SHP77 (cell line): ENCODE results near the gene NTF3.
A peak's percentile ranks its signal among the peaks of the same experiment; 100 is the strongest.

Source experiments
- DNase-seq, 2 experiments: peaks; one replicate each; lab custom pipeline; 2025; lab: John Stamatoyannopoulos, UW

NTF3 gene

DNA sequence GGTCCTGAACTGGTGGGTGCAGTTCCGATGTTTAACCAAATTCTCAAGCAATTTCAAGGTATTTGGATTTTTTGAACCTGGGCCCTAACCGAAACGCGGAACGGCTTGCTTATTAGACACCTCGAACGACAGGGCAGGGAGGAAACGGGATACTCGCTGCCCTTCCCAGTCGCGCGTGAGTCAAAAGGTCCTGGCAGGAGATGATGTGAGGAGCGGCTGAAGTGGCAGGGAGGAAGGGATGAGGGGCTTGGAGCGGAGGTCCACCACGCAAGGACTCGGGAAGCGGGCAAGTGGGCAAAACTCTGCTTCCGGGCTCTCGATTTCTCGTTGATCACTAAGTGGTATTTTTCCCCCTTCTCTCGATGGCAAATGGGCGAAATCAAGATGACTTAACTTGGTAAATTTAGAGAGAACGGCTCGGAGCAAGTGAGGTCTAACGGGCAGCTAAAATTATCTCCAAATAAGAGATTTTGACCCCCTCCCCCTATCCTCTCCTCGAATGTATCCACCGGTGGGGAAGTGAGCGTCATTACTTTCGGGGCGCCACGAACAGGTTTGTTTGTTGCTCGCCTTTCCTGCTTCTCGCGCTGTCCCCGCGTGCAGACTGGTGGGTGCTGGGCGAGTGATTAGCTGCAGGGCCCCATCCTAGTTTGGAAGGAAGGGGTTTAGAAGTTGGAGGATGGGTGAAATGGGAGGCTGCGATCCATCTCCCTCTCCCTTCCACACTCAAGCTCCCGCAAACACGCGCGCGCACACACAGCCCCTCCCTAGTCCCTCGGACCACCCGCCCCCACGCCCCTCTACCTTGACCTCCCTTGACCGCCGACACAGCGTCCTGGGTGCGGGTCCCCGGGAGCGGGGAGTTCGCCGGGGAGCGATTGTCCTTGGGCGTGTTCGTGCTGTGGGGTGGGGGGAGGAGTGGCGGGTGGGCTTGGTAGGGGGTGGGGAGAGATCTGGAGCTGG lies 986 bp upstream of the NTF3 start:
- no peak for DNase-seq

DNA sequence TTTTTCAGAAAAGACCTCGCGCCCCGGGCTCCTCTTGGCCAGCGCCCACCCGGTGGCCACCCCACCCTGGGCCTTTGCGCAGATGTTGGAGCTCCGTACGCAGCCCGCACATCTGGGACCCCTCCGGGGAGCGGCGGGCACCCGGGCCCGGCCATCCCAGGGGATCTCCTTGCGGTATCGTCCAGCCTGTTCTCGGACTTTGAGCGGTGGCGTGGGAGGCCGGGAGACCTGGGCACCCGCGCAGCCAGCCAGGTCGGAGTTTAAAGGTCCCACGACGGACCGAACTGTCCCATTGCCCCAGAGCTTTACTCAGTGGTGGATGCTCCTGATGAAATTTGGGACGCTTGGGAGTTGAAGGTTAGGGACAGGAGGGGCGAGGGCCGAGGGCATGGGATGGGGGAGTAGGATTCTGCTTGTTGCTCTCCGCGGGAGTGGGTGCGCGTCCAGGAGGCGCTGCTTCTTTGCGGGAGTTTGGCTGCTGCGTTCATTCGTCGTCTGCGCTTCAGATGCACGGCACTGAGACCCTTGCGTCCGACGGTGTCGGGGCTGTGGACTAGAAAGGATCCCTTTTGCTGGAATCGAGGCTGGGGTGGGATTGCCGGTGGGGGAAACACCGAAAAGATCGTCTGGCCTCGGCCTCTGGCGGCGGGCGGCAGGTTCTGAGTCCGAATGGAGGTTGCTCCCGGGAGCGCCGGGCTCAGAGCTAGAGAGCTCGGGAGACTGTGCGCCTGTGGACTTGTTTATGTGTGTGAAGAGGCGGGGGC lies 1.4 kb downstream of the NTF3 start:
- no peak for DNase-seq

DNA sequence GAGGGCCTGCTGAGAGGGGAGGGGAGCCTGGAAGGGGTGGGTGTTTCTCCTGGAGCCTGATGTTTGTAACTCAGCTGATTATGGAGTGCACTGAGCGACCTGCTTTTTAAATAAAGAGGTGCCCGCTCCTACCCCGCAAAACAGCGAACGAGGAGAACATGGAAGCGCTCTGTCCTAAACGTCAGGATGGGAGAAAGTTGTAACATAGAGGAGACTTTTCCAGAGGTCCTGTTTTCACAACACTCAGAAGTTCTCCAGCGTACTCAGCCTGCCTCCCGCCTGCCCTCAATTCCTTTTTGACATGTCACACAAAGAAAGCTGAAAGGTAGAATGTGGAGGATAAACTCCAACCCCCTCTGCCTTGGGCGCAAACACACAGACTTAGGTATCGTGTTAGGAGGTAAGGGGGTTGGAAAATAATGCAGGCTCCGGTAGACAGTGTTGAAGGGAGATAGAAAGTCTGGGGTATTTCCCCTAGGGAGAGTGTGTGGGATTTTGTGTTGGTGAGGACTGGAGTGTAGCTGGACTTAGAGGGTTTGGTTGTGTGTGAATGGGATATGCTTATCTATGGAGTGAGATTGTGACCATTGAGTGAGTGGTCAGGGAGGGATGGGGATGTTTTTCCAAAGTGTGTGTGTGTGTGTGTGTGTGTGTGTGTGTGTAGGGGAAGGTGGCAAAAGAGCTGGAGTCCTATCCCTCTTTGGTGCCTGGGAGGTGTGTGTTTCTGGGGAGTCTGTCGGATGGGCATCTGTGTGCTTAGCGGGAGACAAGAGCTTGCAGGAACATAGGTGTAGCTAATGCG lies 2.1 kb downstream of the NTF3 start:
- no peak for DNase-seq

DNA sequence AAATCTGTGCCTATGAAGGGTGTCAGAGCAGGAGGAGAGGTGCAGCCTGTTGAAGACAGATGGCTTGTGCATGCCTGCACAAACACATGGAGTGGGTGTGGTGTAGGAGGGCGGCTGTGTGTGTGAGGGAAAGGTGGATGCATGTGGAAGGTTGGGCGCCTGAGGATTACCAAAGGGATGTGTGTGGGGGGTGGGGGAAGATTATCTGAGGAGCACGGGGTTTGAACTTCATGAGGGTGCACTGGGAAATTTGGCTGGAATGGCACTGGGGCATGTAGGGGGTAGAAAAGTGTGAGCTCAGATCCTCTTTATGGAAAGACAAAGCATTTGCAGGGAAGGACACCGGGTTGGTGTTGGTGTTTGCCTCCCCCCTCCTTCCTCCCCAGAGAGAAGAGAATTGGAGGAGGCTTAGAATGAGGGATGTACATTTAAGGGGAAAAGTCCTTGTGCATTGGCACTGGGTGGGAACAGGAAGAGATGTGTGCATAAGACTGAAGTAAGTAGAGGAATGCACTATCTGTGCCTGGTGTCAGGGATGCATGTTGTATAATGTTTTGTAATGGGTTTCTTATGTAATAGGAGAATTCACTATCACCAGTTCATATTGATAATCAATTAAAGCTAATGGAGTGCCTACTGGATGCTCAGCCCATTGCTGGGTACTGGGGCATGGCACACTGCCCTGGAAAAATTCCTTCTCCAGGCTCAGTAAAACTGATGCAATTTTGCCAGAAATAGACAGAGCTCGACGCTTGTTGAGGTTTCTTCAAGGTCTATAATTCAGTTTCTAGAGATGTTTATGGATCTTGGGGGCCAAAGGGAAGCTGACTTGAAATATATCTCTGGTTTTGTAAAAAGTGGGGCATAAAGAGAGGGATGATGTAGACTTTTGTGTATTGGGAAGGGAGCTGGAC lies 3.0 kb downstream of the NTF3 start:
- no peak for DNase-seq

DNA sequence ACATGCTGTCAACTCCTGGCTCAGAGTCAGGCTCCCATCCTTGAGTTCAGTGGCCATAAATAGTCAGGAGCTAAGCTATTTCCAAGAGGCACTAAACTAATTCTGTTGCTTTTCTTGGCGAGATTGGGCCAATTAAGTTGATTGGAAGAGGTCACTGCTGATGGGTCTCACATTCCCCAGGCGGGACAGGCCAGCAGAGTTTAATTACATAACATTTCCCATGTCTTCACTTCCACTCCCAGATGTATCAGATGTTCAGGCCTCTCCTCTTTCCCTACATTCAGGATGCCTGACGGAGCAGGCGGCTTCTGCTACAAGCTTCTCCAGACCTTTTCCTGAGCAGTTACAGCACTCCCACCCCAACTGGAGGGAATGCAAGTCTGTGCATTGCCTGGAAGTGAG lies 5.3 kb downstream of the NTF3 start:
- no peak for DNase-seq

DNA sequence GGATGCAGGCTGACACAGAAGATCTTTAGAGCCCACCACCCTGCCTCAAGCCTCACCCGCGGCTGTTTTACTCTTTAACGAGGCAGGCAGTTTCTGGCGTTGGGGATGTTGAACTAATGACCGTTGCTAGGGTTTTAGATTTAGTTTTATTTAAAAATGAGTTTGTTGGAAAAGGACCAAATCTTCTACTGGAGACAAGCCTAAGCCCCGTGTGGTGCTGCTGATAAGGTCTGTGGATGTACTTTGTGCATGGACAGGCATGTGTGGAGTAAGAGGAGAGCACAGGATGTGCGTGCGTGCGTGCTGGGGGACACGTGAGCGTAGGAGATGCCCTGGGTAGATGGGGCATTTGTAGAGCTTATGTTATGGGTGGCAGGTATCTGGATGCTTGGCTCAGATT lies 5.7 kb downstream of the NTF3 start:
- DNase-seq = no peak

DNA sequence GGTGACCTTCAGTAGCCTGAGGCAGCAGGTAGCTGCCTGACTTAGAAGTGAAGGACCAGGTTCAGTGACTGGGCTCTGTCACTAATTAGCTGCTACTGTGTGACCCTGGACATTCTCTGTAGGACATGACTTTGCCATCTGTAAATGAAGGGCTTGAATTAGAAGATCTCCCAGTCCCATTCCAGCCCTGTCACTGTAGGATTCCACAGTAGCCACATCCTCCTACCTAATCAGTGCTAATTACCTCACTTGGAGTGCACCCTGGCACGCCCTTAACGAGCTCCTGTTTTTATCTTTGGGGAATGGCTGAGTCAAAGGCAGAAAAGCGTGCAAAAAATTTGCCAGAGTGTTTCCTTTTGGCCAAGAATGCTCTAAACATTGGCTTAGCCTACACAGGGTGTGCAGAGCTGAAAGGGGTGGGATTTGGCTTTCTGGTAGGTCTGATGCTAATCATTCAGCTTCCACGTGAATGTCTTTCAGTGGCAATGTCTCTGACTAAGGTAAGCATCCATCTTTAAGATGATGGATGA lies 6.8 kb downstream of the NTF3 start:
- no peak for DNase-seq

DNA sequence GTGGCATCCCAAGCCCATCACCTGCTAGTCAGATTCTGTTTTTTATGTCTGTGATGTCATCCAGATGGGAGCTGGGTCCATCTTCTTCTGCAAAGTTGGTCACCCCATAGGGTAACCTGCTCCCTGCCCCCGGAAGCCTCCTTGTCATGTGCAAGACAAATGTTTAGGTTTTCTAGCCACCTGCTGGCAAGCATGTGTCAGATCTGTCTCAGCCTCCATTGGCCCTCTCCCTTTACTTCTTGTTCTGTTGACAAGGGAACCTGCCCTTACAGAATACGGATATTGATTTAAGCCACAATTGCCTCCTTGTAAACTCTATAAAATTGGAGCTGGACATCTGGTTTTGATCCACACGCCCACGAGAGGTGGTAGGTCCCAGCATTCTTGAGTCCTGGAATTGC lies 7.5 kb downstream of the NTF3 start:
- DNase-seq = no peak

DNA sequence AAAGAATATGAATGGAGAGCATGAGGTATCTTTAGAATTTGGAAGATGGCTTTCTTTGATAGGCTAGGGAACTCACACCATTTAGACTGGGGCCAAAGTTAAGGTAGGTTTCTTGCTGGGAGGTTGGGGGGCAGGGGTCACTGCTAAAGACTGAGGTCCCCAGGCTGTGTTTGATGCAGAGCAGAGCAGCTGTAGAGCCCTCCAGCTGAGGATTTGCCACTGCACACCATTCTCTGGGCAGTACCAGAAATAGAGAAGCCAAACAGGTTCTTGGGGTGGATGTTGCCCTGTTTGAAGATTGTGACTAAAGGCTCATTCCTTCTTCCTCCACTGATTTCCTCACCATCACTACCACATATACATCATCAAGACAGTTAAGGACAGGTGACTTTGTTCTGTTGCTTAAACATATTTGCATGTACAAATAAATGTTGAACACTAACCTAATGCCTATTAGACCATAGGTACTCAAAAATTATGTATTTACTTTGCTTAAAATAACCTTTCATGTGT lies 7.9 kb downstream of the NTF3 start:
- DNase-seq = no peak

DNA sequence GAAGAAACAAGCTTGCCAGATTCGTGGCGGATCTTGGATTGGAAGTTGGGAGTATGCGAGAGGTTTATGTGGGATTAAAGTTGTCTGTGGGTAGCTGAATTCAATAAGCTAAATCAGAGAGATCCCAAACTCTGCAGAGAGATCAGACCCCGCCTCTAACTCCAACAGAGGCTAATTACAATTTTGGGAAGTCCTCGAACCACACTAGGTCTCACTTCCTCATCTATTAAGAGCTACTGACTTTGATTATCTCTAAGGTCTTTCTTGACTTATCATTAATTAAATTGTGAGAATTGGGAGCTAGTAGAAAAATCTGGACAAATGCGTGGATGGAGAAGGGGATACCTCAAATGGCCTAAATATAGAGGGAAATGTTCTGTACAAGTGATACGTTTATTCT lies 9.1 kb downstream of the NTF3 start:
- no peak for DNase-seq

DNA sequence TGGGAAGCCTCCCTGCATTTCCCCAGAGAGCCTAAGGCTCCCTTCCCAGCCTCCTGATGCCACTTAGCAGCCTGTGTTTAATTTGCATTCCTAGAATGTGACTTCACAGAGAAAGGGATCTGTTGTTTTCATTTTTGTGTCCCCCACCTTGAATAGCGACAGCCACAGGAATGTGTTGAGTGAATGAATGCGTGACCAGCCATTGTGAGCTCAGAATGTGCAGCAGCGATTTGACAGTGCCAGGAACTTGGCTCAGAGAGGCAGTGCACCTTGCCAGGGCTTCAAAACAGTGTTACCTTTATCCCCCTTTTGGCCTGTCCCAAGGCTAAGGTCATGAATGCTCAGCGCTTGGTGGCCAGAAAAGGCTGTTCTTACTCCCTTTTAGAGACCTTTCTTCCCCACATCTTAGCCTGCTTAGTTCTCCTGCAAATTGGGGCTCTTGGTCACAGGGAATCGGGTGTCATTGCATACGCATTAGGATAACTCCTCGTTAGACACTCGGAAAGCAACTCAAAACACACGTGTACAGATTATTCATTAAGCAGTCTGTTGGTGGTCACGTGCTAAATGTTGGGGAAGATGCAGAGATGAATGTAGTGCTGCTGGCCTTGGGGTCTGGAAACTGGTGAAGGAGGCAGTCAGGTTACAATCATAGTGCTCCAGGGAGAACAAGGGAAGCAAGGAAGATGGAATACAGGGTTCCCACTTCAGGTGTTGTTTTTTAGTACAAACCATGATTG lies 9.8 kb downstream of the NTF3 start:
- DNase-seq = no peak

DNA sequence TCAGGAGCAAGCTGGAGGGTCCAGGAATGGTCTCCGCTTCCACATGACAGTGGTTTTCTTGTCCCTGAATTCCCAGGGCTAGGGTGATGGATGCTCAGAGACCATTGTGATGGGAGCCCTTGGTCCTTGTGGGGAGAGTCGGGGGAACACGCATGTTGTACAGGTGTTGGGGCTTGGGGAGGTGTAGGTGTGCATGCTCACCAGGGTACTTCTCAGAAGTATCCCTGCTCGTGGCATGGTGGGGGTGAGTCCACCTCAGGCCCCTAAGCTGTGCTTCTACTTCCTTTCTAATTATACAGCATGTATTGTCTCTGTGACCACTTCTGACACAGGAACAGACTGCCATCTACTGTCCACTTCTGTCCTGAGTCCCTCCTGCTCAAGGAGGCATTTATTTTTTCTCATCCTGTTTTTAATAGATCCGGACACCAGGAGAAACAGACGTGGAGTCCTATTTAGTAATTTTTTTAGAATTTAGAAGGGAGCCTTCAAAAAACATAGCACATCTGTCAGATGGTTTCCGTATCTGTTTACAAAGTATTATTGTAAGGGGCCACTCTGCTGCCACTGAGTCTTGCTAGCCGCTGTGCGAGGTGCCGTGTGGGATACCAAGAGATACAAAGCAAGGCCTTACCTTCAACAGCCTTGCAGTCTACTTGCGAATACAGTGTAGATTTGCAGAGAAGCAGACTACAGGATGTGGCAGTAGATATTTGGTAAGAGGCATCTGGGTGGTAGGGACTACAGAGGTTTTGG lies 10.5 kb downstream of the NTF3 start:
- peak; percentile 6 to 17 for DNase-seq

DNA sequence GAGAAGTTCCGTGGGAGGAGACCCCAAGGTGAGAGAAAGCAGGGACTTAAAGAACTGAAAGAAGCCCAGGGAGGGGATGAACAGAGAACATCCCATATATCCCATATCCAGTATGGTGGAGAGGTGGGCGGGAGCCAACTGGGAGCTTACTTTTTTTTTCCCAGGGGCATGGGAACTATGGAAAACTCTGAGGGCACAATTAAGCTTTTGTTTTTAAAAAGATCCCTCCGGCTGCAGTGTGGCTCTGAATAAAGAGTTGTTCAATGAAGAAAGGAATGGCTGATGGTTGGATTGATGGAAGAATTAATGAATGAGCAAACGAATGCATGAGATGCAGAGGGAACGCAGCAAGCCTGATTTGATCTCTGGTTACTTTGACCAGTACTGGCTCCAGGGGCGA lies 12.6 kb downstream of the NTF3 start:
- no peak for DNase-seq

DNA sequence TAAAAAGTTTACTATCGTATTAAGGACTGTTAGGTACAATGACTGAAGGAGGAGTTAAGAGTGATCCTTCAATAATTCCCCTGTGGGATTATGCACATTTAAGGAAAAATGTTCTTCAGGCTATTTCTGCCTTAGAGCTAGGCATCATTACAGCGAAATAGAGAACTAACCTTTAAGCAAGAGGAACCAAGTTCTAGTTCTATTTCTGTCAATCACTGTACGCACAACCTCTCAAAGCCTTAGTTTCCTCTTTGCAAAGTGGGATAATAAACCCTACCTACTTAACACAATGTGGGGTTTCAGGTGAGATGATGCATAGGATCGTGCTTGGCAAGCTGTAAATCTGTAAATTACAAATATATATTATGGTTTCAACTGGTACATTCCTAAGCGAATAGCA lies 15.4 kb downstream of the NTF3 start:
- no peak for DNase-seq

DNA sequence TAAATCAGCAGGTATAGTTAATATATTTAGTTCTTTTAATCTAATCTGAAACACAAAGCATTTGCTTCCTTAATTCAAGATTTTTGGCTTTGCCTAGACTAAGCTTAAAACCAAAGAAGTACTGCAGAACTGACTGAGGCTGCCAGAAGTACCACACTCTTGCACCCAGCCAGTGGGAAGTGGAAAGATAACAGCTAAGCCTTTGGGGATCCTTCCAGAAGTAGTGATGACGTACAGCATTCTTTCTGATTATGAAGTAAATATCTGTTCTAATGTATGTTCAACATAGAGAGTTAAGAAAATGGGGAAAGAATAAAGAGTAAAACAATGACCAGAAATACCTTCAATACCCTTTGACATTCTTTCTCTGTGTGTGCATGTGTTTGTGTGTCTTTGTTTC lies 19.3 kb downstream of the NTF3 start:
- DNase-seq = no peak

DNA sequence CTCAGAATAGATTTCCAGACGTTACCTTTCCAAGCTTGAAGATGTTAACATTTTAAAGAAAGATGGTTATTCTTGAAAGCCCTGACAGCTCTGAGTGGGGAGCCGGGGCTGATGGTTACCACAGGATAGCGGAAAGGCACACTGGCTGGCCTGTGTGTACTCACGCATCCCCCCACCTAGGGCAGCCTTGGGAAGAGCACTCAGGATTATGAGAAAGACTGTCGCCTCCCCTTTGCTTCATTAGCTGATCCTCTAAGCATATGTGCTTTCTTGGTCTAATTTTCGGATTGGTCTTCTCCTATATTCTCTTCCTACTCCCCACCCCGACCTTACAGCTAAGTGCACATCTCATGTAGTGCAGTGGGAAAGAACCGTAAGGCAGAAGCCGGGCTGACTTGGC lies 20.7 kb downstream of the NTF3 start:
- no peak for DNase-seq

DNA sequence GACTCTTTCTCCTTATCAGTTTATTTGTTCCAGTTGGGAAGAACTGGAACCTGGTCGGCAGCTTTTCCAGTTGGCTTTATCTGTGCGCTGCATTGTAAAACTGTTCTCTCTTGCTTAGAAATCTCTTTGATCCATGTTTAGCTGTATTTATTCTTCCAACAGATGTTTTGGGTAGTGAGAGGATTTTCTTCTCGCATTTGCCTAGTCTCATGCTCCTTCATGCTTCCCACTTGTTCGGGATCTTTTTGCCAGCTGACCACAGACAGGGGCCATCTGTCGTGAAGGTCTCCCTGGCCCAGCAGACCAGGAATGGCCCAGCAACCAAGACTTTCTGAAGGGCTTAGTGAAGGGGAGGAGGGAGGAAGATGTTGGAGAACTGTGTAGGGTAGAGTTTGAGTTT lies 21.6 kb downstream of the NTF3 start:
- no peak for DNase-seq

DNA sequence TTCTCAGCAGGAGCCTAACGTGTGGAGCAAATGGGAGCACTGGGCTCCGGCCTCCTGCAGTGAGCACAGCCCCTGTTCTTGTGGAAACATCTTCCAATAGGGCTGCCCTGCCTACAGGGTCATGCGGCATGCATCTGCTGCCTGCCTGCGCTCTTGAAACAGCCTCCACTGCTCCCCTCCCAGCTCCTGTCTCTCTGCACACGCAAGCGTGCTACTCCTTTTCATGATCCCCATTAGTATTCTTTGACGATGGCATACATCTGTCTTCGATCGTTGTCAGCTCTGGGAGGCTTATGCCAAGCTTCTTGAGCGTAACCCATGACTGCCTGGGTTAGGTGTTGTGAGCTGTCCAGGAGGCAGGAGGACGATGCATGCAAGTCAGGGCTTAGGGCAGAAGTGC lies 23.1 kb downstream of the NTF3 start:
- no peak for DNase-seq

DNA sequence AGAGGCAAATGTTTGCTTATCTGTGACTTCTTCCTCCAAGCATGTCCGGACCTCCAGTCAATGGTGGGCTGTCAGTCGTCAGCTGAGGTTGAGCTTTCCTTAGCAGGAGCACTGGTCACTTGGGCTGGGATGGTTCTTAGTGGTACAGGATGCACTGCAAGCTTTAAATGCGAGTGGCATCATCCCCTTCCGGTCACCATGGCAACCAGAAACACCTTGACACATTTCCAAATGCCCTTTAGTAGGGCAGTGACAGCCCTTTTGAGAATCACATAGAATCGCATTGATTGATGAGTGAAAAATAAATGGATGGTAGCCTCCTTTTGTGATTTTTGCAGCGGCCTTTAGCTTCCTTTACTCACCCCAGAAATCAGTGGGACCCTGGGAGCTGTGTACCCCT lies 24.1 kb downstream of the NTF3 start:
- no peak for DNase-seq
